NK-92 (cell line): ENCODE data around the gene FRS3.

Experiments used
- DNase-seq: peaks from one replicate; lab custom pipeline; 2025; ENCODE audit not compliant: unreplicated experiment; lab: John Stamatoyannopoulos, UW

The FRS3 gene

DNA sequence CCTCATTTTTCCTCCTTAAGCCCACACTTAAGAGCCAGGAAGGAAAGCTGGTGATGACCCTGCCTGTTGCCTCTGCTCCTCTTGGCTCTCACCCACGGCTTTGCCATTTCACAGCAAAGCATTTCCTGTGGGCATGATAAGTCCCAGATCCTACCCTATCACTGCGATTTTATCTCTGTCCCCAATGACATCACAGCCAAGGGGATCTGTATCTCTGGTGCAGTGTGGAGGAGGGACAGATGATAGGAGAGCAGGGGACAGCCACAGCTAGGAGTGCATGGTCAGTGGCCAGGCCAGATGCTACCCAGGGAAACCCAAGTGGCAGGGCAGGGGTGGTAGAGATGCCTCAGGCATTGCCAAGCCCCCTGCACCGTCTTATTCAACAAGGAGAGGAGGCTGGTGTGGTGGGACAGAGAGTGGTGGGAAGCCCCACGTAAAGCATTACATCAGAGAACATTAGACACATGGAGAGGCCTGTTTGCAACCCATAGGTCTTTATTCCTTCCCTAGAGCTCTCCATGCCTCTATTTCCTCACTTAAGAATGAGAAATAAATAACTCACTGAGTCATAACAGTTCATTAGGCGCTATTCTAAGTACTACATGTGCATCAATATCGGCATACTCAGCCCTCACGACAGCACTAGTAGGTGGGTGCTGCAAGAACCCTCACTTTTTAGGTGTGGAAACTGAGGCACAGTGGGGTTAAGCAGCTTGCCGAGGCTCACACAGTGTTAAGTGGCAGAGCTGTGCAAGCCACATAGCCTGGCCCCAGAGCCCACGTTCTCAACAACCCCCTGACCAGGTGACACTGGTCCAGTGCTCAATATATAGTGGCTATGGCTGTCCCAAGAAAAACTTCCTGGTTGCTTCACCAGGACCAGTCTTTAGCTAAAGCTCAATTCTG, 48.9 kb downstream of the FRS3 start:
- no peak for DNase-seq

DNA sequence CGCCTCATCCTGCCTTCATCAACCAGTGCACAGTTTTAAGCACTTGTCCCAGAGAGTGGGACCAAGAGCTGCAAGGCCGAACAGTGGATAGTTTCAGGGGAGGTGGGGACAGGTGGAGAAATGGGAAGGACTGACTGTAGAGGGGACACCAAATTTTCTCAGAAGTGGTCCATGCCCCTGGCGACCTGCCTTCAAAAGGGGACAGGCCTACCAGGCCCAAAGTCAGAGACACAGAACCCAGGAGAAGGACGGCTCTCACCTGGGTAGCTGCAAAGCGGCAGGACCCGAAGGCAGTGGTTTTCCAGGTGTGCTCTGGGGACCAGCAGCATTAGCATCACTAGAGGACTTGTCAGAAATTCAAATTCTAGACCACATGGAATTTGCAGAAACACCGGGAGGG, 50.1 kb downstream of the FRS3 start:
- DNase-seq: no peak

DNA sequence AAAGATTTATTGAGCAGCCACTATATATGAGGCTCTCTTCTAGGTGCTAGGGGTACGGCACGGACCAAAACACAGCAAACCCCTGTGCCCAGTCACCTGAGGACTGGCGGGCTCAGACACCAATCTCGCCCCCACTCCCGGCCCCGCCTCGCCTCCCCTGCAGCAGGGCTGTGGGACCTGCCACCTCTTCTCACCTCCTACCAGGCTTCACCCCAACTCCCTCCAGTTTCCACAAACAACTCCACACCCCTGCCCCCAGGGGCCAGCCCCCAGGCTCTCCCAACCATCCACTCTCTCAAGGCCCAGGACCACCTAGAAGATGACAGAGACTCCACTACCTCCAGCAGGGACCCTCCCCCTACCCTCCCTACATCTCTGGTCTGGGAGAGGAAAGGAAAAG, 50.7 kb downstream of the FRS3 start:
- no peak for DNase-seq

DNA sequence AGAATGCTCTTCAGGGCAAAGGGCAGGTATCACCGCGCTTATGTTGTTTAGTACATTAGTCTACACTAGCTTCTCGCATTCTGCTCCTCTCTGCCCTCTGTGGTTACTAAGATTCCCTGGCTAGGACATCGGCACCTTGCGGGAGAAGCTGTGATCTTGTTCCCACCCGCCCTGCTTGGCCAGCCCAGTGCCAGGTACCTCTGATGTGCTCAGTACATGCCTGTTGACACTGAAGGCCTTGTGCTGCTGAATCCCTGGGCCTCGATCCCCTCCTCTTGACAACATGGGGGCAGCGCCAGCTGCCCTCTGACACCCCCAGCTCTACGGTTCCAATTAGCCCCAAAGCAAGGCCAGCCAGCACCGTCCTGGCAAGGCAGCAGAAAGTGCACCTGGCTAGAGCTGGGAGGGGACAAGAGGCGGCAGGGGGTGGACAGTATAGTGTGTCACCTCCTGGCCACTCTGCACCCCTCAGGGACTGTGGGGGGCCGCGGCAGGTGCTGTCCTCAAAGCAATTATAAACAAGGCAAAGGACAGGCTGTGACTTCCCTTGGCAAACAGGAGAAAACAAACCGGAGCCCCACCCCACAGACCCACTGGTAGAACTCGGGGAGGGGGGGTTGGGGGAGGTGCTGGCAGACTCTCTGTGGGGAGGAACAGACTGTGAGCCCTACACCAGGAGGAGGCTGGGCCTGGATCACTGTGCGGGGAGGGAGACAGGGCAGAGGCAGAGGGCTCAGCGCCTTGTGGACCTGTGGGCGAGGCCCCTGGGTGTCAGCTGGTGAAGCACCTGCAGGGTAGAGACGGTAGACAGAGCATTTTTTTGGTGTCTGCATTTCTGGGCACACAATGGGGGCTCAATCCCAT, 51.4 kb downstream of the FRS3 start:
- no peak for DNase-seq

DNA sequence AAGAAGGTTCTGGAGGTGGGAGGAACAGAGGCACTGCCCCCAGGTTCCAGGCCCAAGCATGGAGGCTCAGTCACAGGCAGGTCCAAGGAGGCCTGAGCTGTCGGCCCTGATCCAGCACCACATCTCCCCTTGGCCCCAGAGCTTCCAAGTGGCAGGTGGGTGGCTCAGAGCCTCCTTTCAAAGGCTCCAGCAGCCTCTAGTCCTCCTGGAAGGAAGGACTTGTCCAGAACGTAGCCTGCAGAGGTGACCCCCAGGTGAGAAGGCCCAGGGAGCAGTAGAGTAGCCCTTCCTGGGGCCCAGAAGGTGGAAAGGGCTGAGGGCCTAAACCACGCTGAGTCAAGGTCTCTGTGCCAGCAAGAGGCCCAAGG, 52.0 kb downstream of the FRS3 start:
- DNase-seq: no peak

DNA sequence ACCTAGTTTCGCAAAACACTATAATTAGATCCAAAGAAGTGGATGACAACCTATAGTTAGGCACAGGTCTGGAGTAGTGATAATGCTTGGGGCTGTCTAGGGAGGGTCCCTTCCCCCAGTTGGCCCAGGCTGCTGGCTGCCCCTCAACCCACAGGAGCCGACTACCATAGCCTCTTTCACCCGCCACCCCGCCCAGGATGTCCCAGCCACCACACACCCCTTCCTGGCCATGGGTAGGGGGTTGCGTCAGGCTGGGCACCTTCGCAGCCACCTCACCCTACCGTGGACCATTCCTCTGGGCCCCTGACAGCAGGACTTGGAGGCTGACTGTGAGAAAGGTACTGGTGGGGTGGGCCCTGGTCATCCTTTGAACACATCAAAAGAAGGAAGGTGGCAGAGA, 52.8 kb downstream of the FRS3 start:
- DNase-seq: no peak

DNA sequence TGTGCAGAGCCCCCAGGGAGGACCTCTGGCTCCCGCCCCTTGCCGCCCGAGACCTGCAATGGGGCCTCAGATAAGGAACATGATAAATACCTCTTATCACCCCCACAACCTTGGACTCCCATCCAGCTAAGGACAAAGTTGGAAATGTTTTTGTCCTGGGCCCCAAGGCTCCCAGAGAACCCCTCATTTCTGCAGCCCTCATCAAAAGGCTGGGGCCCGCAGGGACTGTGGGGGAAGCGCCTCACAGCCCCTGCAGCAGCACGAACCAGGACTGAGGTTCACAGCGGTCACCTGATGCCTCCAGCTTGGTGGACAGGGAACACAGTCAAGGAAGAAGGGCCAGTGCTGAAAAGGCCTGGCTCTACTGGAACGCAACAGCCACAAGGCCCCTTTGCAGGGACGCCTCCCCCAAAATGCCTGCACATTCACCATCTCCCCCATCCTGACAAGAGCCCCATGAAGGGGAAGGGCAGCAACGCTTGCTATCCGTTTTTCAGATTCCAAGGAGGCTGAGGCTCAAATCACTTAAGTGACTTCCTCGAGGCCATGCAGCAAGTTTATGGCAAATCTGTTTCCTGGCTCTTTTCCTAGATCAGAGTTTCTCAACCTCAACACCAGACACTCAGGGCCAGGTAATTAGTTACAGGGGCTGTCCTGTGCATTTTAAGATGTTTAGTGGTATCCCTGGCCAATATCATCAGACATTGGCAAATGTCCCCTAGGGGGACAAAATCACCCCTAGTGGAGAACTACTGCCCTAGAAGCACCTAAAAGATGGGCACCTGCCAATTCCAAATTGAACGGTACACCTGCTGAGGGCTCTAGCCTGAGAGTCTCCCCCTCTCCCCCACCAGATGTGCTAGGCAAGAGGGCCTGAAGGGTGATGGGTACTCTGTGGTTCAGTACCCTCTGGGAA, 54.9 kb downstream of the FRS3 start:
- no peak for DNase-seq

DNA sequence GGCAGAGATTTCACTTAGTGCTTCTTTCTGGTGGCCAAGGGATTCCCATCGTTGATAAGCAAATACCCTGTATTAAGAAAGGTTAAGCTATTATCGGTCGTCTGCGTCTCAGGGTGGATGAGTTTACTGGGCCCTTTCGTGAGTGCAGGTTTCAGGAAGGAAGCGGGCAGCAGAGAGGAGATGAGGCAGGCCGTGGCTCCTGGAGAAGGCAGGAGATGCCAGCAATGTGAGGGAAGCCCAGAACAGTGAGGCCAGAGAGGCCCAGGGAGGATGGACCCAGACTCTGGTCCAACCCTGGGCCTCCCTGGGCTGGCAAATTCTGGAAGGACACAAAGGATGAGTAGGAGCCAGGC, 55.5 kb downstream of the FRS3 start:
- no peak for DNase-seq

DNA sequence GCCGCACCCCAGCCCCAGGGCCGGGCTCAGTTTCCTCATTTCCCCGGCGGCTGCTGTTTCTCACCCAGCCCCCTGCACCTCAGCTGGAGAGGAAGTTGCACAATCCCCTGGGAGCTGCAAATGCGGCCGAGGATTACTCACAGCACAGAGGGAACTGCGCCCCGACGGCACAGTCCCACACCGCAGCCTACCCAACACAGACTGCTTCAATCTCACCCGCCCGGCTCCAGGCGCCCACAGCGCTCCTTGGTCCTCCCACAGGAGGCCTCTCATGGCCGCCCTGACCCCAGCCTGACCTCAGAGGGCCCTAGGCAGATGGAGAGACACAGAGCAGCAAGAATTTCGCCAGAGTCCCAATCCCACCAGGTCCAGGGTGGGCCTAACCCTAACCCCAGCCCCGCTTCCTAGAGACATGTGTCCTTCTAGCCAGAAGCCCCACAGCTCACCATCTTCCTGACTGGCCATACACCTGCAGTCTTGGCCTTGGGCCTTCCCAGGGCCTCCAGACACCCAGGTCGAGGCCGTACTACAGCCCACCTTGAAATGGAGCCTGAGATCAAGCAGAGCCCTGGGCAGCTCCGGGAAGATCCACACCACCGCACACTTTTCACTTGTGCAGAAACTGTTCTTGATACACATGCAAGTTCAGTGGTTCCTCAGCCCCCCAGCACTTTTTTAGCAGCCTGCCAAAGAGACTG, 56.0 kb downstream of the FRS3 start:
- DNase-seq: no peak

DNA sequence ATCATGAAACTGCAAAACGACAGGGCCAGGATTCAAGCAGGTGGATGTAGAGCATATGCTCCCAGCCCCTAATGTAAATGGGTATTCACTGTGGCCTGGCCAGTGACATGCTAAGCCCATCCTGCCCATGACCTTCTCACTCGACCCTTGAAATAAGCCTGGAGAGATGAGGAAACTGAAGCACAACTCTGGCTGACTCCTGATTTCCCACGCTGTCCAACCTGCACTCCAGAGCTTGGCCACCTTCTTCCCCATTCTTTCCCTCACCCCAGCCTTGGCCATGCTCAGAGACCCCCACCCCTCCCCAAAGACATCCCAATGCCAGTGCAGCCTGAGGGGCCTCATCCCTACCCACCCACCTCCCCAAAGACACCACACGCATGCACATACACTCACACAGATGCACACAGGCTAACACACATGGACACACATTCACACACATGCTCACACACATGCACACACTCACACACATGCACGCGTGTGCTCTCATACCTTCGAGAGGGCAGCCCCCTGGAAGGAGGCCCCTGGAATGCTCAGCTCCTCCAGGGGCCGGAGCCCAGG, 56.7 kb downstream of the FRS3 start:
- no peak for DNase-seq

DNA sequence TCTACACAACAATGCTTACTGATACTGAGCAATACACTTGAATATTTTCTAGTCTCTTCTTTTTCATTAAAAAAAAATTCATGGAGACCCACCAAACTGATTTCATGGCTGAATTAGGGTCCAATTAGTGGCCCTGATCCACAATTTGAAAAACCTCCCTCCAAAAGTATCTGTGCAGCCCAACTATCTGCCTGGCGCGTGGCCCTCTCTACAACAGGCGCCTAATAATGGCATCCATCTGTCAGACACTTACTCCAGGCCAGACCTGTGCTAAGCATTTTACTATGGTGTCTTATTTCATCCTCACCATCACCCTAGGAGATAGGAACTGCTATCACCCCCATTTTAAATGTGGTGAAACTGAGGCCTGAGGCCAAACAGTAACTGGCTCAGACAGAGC, 58.3 kb downstream of the FRS3 start:
- no peak for DNase-seq

DNA sequence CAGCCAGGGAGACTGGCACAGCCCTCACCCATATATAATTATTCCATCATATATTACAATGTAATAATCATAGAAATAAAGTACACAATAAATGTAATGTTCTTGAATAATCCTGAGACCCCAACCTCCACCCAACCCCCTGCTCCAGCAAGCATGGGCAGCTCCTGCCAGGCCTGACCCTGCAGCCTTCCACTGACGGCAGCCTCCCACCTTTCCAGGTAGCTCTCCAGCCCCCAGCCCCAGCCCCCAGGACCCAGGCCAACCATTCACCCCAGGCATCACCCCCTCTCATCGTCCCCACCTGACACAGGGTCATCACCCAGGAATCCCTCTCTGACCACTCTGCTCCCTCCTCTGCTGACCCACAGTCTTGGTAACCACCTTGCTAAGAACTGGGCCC, 58.9 kb downstream of the FRS3 start:
- DNase-seq: no peak

DNA sequence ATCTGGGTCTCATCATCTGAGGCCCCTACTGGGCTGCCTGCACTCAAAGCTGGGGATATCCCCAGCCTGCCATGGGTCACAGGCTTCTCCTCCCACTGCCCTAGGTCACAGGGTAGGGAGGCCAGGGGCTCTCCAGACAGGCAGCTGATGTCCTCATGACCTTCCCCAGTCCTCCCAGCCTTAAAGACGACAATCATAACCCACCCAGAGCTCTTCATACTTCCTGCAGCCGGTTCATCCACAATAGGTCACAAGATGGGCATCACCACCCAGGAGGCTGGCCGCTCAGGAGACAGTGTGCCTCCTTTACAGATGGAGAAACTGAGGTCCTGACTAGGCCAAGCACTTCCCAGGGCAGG, 59.5 kb downstream of the FRS3 start:
- no peak for DNase-seq
